Stimulated activated naive CD8-positive, alpha-beta T cell treated with anti-CD3 and anti-CD28 coated beads, Interleukin-15, Interleukin-2, amounts not matched to agents 100 ng/mL and 50 ng/mL, for 24 hours (primary cell): ENCODE measurements around the gene SMARCA4.

Source experiments
- H3K27ac Mint-ChIP-seq: one replicate; pipeline ENCODE4 v1.8.0; 2021; ENCODE audit warnings: mild to moderate bottlenecking, mixed read lengths
- H3K27me3 Mint-ChIP-seq: one replicate; pipeline ENCODE4 v1.8.0; 2021; ENCODE audit warnings: mixed read lengths
- H3K36me3 Mint-ChIP-seq: one replicate; pipeline ENCODE4 v1.8.0; 2021; ENCODE audit warnings: low read depth, mixed read lengths
- H3K4me1 Mint-ChIP-seq: one replicate; pipeline ENCODE4 v1.8.0; 2021; ENCODE audit warnings: low read depth, mixed read lengths
- H3K4me3 Mint-ChIP-seq: one replicate; pipeline ENCODE4 v1.8.0; 2021; ENCODE audit warnings: mild to moderate bottlenecking, mixed read lengths
- H3K9me3 Mint-ChIP-seq: one replicate; pipeline ENCODE4 v1.8.0; 2021; ENCODE audit warnings: mixed read lengths

The SMARCA4 gene

GRCh38 chr19:10961073-10961860, 437 bp downstream of the SMARCA4 start:
- no peaks in the 10 kb centered on the region for H3K27me3 Mint-ChIP-seq
- H3K36me3 Mint-ChIP-seq: peaks cover 3% of the 10 kb centered on the region
- no peaks in the 10 kb centered on the region for H3K9me3 Mint-ChIP-seq
- peaks cover 55% of the 10 kb centered on the region for H3K4me1 Mint-ChIP-seq
- peak overlapping the region; percentile 93 for H3K4me3 Mint-ChIP-seq
- H3K27ac Mint-ChIP-seq: peak overlapping the region; percentile 90

GRCh38 chr19:10962863-10963262, 2.0 kb downstream of the SMARCA4 start:
- peak overlapping the region; percentile 93 for H3K4me3 Mint-ChIP-seq
- H3K27ac Mint-ChIP-seq: no peak overlapping the region
- peaks cover 3% of the 10 kb centered on the region for H3K36me3 Mint-ChIP-seq
- H3K4me1 Mint-ChIP-seq: peaks cover 58% of the 10 kb centered on the region
- H3K27me3 Mint-ChIP-seq: no peaks in the 10 kb centered on the region
- no peaks in the 10 kb centered on the region for H3K9me3 Mint-ChIP-seq

GRCh38 chr19:10963865-10964264, 3.0 kb downstream of the SMARCA4 start:
- Mint-ChIP-seq H3K4me3 (peak overlapping the region; percentile 93), H3K36me3 (no peaks in the 10 kb centered on the region), H3K9me3 (no peaks in the 10 kb centered on the region), H3K27me3 (no peaks in the 10 kb centered on the region), H3K4me1 (peaks cover 68% of the 10 kb centered on the region), H3K27ac (peak overlapping the region; percentile 82)

- Mint-ChIP-seq H3K27ac (no peak overlapping the region), H3K36me3 (peaks cover 3% of the 10 kb centered on the region), H3K4me1 (peaks cover 68% of the 10 kb centered on the region), H3K27me3 (no peaks in the 10 kb centered on the region), H3K9me3 (no peaks in the 10 kb centered on the region), H3K4me3 (no peak overlapping the region)
Observed at GRCh38 chr19:10964903-10965302, 4.1 kb downstream of the SMARCA4 start.

DNA sequence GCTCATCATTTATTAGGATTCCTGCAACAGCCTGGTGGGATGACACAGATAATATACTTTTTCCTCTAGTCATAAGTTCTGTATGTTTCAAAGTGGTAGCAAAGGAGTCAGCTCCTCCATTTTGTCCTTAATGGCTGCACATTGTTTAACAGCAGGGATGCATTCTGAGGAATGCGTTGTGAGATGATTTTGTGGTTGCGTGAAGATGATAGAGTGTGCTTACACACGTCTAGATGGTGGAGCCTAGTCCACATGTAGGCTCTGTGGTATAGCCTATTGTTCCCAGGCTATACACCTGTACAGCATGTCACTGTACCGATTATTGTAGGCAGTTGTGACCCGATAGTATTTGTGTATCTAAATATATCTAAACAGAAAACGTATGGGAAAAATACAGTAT, 4.6 kb downstream of the SMARCA4 start:
- Mint-ChIP-seq H3K4me1 (peaks cover 65% of the 10 kb centered on the region), H3K36me3 (peaks cover 3% of the 10 kb centered on the region), H3K27me3 (no peaks in the 10 kb centered on the region), H3K9me3 (no peaks in the 10 kb centered on the region), H3K27ac (no peak overlapping the region), H3K4me3 (no peak overlapping the region)

DNA sequence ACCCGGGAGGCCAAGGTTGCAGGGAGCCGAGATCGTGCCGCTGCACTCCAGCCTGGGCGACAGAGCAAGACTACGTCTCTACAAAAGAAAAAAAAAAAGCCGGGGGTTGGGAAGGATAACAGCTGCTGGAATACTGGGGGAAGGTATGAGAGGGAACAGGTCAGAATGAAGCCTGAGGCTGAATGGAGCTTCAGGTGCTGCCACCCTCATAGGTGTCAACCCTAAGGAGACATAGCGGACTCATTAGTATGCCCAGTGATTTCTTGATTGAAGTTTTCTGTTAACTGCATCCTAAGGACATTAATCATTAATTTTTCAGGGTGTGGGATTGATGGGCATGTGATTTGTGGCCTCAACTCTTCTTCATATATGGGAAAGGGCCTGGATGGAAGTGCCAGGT, 6.0 kb downstream of the SMARCA4 start:
- no peak overlapping the region for H3K27ac Mint-ChIP-seq
- H3K4me3 Mint-ChIP-seq: no peak overlapping the region
- no peaks in the 10 kb centered on the region for H3K27me3 Mint-ChIP-seq
- H3K4me1 Mint-ChIP-seq: peaks cover 62% of the 10 kb centered on the region
- peaks cover 3% of the 10 kb centered on the region for H3K36me3 Mint-ChIP-seq
- no peaks in the 10 kb centered on the region for H3K9me3 Mint-ChIP-seq

- Mint-ChIP-seq H3K36me3 (peaks cover 3% of the 10 kb centered on the region), H3K9me3 (no peaks in the 10 kb centered on the region), H3K4me3 (no peak overlapping the region), H3K27me3 (no peaks in the 10 kb centered on the region), H3K4me1 (peaks cover 48% of the 10 kb centered on the region), H3K27ac (peak overlapping the region; percentile 55)
Observed at GRCh38 chr19:10968527-10969135, 7.8 kb downstream of the SMARCA4 start.

DNA sequence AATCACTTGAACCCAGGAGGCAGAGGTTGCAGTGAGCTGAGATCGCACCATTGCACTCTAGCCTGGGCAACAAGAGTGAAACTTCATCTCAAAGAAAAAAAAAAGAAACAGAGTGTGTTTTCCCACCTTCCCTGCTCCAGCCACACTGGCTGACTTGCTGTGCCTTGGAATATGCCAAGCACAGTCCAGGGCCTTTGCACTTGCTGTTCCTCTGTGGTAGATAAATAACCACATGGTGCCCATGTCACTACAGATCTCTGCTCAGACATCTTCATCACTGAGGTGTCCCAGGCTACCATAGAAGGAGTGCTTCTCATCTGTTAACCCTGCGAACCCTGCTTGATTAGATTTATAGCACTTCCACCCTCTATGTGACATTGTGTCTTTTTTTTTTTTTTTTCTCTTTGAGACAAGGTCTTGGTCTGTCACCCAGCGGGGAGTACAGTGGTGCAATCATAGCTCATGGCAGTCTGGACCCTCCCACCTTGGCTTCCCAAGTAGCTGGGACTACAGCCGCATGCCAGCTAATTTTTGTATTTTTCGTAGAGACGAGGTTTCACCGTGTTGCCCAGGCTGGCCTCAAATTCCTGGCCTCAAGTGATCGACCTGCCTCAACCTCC, 10.4 kb downstream of the SMARCA4 start:
- no peaks in the 10 kb centered on the region for H3K27me3 Mint-ChIP-seq
- H3K36me3 Mint-ChIP-seq: peaks cover 3% of the 10 kb centered on the region
- H3K27ac Mint-ChIP-seq: no peak overlapping the region
- H3K9me3 Mint-ChIP-seq: no peaks in the 10 kb centered on the region
- H3K4me1 Mint-ChIP-seq: peaks cover 43% of the 10 kb centered on the region
- H3K4me3 Mint-ChIP-seq: no peak overlapping the region

- Mint-ChIP-seq H3K4me3 (no peak overlapping the region), H3K9me3 (no peaks in the 10 kb centered on the region), H3K4me1 (peaks cover 39% of the 10 kb centered on the region), H3K27ac (no peak overlapping the region), H3K36me3 (no peaks in the 10 kb centered on the region), H3K27me3 (no peaks in the 10 kb centered on the region)
Observed at GRCh38 chr19:10975374-10976130, 14.7 kb downstream of the SMARCA4 start.

GRCh38 chr19:10976131-10976892, 15.5 kb downstream of the SMARCA4 start:
- no peaks in the 10 kb centered on the region for H3K9me3 Mint-ChIP-seq
- no peaks in the 10 kb centered on the region for H3K36me3 Mint-ChIP-seq
- peak overlapping the region; percentile 52 for H3K27ac Mint-ChIP-seq
- H3K4me3 Mint-ChIP-seq: no peak overlapping the region
- peaks cover 36% of the 10 kb centered on the region for H3K4me1 Mint-ChIP-seq
- H3K27me3 Mint-ChIP-seq: no peaks in the 10 kb centered on the region

DNA sequence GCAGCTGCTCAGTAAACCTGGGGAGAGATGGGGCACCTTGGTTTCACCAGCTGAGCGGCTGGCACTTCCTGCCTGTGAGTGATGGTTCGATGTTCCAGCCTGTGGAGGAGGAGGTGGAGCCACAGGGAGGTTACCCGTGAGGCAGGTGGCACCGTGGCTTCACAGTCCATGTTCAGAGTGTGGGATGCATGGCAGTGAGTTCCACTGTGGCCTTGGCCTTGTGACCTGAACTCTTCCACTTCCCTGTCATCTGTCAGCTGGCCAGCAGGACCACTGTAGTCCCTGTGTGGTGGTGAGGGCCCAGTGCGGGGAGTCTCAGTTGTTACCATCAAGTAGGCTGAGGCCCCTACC, 16.9 kb downstream of the SMARCA4 start:
- Mint-ChIP-seq H3K36me3 (no peaks in the 10 kb centered on the region), H3K27ac (no peak overlapping the region), H3K9me3 (no peaks in the 10 kb centered on the region), H3K4me3 (no peak overlapping the region), H3K27me3 (no peaks in the 10 kb centered on the region), H3K4me1 (peaks cover 38% of the 10 kb centered on the region)

- Mint-ChIP-seq H3K4me1 (peaks cover 30% of the 10 kb centered on the region), H3K27ac (no peak overlapping the region), H3K4me3 (no peak overlapping the region), H3K27me3 (no peaks in the 10 kb centered on the region), H3K36me3 (peaks cover under 1% of the 10 kb centered on the region), H3K9me3 (no peaks in the 10 kb centered on the region)
Observed at GRCh38 chr19:10979951-10980381, 19.1 kb downstream of the SMARCA4 start.

DNA sequence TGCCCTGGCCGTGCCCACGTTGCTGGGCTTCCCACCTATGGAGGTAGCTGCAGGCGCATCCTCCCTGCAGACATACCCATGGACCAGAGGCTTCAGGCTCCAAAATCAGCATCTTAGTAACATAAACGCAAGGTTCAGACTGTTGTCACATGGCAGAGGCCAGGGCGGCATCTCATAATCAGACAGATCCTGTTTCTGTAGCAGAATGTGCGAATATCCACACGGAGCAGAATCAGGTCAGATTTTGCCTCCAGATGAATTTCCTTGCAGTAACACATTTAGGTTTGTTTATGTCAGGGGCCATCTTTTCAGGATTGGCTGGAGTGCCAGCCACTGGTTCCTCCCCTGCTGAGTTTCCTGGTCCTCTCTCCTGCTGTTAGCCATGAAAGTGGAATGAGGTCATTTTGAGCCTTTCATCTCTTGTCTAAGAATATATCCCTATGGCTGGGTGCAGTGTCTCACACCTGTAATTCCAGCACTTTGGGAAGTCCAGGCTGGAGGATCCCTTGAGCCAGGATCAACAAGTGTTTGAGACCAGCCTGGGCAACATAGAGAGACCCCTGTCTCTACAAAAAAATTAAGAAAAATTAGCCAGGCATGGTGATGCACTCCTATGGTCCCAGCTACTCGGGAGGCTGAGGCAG, 20.5 kb downstream of the SMARCA4 start:
- no peak overlapping the region for H3K27ac Mint-ChIP-seq
- no peaks in the 10 kb centered on the region for H3K9me3 Mint-ChIP-seq
- H3K4me1 Mint-ChIP-seq: peaks cover 18% of the 10 kb centered on the region
- H3K4me3 Mint-ChIP-seq: no peak overlapping the region
- H3K36me3 Mint-ChIP-seq: peaks cover 12% of the 10 kb centered on the region
- H3K27me3 Mint-ChIP-seq: no peaks in the 10 kb centered on the region

DNA sequence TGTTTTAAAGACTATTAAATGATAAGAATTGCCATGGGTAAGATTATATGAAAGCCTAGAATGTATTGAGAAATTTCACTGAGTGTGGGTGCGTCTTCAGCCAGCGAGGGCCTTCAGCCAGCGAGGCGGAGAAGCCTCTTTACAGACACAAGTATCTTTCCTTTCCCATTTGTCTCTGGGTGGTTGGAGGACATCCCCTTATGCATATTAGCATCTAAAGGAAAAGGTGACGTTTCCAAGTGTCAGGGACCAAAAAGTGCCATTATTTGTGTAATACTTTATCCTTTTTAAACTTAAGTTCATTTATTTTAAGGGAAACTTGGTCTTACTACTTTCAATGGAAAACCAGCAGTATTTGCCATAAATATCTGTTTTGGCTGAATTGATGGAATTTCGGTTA, 22.2 kb downstream of the SMARCA4 start:
- peaks cover 9% of the 10 kb centered on the region for H3K4me1 Mint-ChIP-seq
- H3K27ac Mint-ChIP-seq: no peak overlapping the region
- no peaks in the 10 kb centered on the region for H3K27me3 Mint-ChIP-seq
- peaks cover 19% of the 10 kb centered on the region for H3K36me3 Mint-ChIP-seq
- no peak overlapping the region for H3K4me3 Mint-ChIP-seq
- no peaks in the 10 kb centered on the region for H3K9me3 Mint-ChIP-seq
